A673 (cell line): ENCODE results near the gene ANKRD12.

Experiments used
- CTCF ChIP-seq: fragments of 300-800, 200-600 bp; sonication (generic); conservative IDR thresholded peaks from 2 replicates; pipeline ENCODE4 v1.5.1; 2017; ENCODE audit warnings: low read depth, mild to moderate bottlenecking, antibody characterized with exemption, low read length, moderate library complexity, mixed read lengths
- EZH2 ChIP-seq: fragments of 200-600 bp; sonication (generic); IDR thresholded peaks from 2 replicates; pipeline ENCODE4 v1.6.1; 2017; ENCODE audit warnings: borderline replicate concordance, low read depth, mild to moderate bottlenecking, mixed read lengths, antibody characterized with exemption, low read length; ENCODE audit not compliant: poor library complexity, severe bottlenecking

- TF ChIP-seq CTCF: no peak
- no peak for TF ChIP-seq EZH2
Observed at GRCh38 chr18:9102508-9103375, 33.8 kb upstream of the ANKRD12 start, which contains the start of gene NDUFV2.
